PC-9 (cell line): ENCODE data around the gene NOP9. TPM values are rescaled to one million over a fixed set of nuclear protein-coding genes. Genes with fewer than 3 reads are reported as not detected.

Source experiments
- BruUV-seq: library from RNA; stranded (reverse); fragments of 400-500 nt; replicated peaks from 2 replicates; lab custom pipeline; 2021; lab: Mats Ljungman, UMichigan
- CTCF ChIA-PET: fragments of 300-600 bp; sonication (Branson Sonifier 250); formaldehyde crosslinking; loops from one replicate; lab custom pipeline; 2022; ENCODE audit warnings: antibody characterized with exemption; lab: Charles Lee
- POLR2A ChIA-PET: fragments of 300-600 bp; sonication (Branson Sonifier 250); formaldehyde crosslinking; loops from one replicate; lab custom pipeline; 2022; ENCODE audit warnings: antibody characterized with exemption; ENCODE audit not compliant: unreplicated experiment; lab: Charles Lee
- DNase-seq, 2 experiments: peaks; one replicate each; pipeline versions ENCODE4 v3.0.0 to v3.0.0-alpha.2; 2015 to 2022; ENCODE audit warnings: mixed read lengths in 1 of 2
- H2AFZ ChIP-seq: fragments of 200-600 bp; sonication (generic); 2 replicates; pipeline ENCODE4 v1.8.1; 2017; ENCODE audit warnings: antibody characterized with exemption
- H3F3A ChIP-seq: fragments of 200-600 bp; sonication (generic); 2 replicates; pipeline ENCODE4 v1.8.1; 2017; ENCODE audit warnings: antibody characterized with exemption, mild to moderate bottlenecking, low read depth; ENCODE audit not compliant: insufficient read depth
- H3K27ac ChIP-seq: fragments of 200-600 bp; sonication (generic); 2 replicates; pipeline ENCODE4 v1.6.1; 2016; ENCODE audit warnings: mixed run types
- H3K27me3 ChIP-seq: fragments of 200-600 bp; sonication (generic); 2 replicates; pipeline ENCODE4 v1.6.1; 2016; ENCODE audit warnings: low read depth, mixed run types; ENCODE audit not compliant: insufficient read depth
- H3K36me3 ChIP-seq: fragments of 200-600 bp; sonication (generic); 2 replicates; pipeline ENCODE4 v1.6.1; 2016; ENCODE audit warnings: low read depth, mixed run types
- H3K4me1 ChIP-seq: fragments of 200-600 bp; sonication (generic); replicated peaks from 2 replicates; pipeline ENCODE4 v1.6.1; 2016; ENCODE audit warnings: mixed run types; ENCODE audit not compliant: insufficient read depth
- H3K4me2 ChIP-seq: fragments of 200-600 bp; sonication (generic); 2 replicates; pipeline ENCODE4 v1.6.1; 2017; ENCODE audit warnings: mixed run types
- H3K4me3 ChIP-seq: fragments of 200-600 bp; sonication (generic); 2 replicates; pipeline ENCODE4 v1.6.1; 2016; ENCODE audit warnings: mixed run types
- H3K79me2 ChIP-seq: fragments of 200-600 bp; sonication (generic); 2 replicates; pipeline ENCODE4 v1.6.1; 2017; ENCODE audit warnings: low read depth, mixed run types
- H3K9me2 ChIP-seq: fragments of 200-600 bp; sonication (generic); 2 replicates; pipeline ENCODE4 v1.8.1; 2017; ENCODE audit warnings: mild to moderate bottlenecking; ENCODE audit not compliant: insufficient read depth
- H3K9me3 ChIP-seq: fragments of 200-600 bp; sonication (generic); 2 replicates; pipeline ENCODE4 v1.8.1; 2016; ENCODE audit warnings: low read depth; ENCODE audit not compliant: insufficient read depth
- H4K20me1 ChIP-seq: fragments of 200-600 bp; sonication (generic); 2 replicates; pipeline ENCODE4 v1.8.1; 2017; ENCODE audit not compliant: insufficient read depth
- CTCF ChIP-seq: fragments of 200-600 bp; sonication (generic); conservative IDR thresholded peaks from 2 replicates; pipeline ENCODE4 v1.6.1; 2017; ENCODE audit warnings: mixed run types, antibody characterized with exemption, mild to moderate bottlenecking, moderate library complexity
- EZH2 ChIP-seq: fragments of 200-600 bp; sonication (generic); IDR thresholded peaks from 2 replicates; pipeline ENCODE4 v1.8.0; 2017; ENCODE audit warnings: antibody characterized with exemption, low read depth
- intact Hi-C: fragments of 100-400 bp; cut with micrococcal nuclease; formaldehyde crosslinking; loops from one replicate; pipeline ENCODE4 v1.10.0; 2022; ENCODE audit not compliant: unreplicated experiment
- total RNA-seq: library from RNA; stranded (reverse); gene quantifications from 2 replicates; pipeline ENCODE4 v1.2.3, GENCODE V29; 2021

NOP9 gene
- total RNA-seq, 1 experiment from 2014 or later: 24.4 TPM

GRCh38 chr14:24342889-24343288 lies 43.2 kb downstream of the NOP9 start:
- intact Hi-C loops: no loop called here
- Histone ChIP-seq H4K20me1 (no peaks in the 10 kb centered on the region), H3K4me1 (no peaks in the 10 kb centered on the region), H3K4me2 (no peak overlapping the region), H3K9me3 (no peaks in the 10 kb centered on the region), H3F3A (no peaks in the 10 kb centered on the region), H2AFZ (no peak overlapping the region), H3K9me2 (no peaks in the 10 kb centered on the region), H3K27me3 (no peaks in the 10 kb centered on the region), H3K27ac (no peak overlapping the region), H3K79me2 (no peaks in the 10 kb centered on the region), H3K36me3 (no peaks in the 10 kb centered on the region), H3K4me3 (no peak overlapping the region)
- no peak for DNase-seq
- no TSS peak for BruUV-seq
- CTCF ChIA-PET: no interaction called here
- POLR2A ChIA-PET: no interaction called here
- TF ChIP-seq CTCF (no peak), EZH2 (no peak)

- Histone ChIP-seq H3K9me2 (no peaks in the 10 kb centered on the region), H3F3A (no peaks in the 10 kb centered on the region), H3K4me3 (no peak overlapping the region), H2AFZ (no peak overlapping the region), H3K79me2 (no peaks in the 10 kb centered on the region), H4K20me1 (no peaks in the 10 kb centered on the region), H3K4me1 (no peaks in the 10 kb centered on the region), H3K27me3 (no peaks in the 10 kb centered on the region), H3K4me2 (no peak overlapping the region), H3K9me3 (no peaks in the 10 kb centered on the region), H3K27ac (no peak overlapping the region), H3K36me3 (no peaks in the 10 kb centered on the region)
- ChIA-PET POLR2A (no interaction called here), CTCF (no interaction called here)
- no peak for DNase-seq
- no TSS peak for BruUV-seq
- intact Hi-C loops: no loop called here
- no peak for TF ChIP-seq CTCF
- TF ChIP-seq EZH2: no peak
These were observed 44.4 kb downstream of the NOP9 start for GRCh38 chr14:24343795-24344660.

GRCh38 chr14:24347134-24347533 lies 47.5 kb downstream of the NOP9 start:
- BruUV-seq: no TSS peak
- intact Hi-C loops: no loop called here
- no peaks in the 10 kb centered on the region for H3K36me3 ChIP-seq
- H3K27me3 ChIP-seq: no peaks in the 10 kb centered on the region
- H3K9me3 ChIP-seq: no peaks in the 10 kb centered on the region
- H2AFZ ChIP-seq: no peak overlapping the region
- ChIA-PET POLR2A (interaction anchor here (0.6 kb wide), 1 partner anchor 33 kb away, joined by 3 read pairs; no protein-coding TSS in a partner anchor), CTCF (interaction anchor here (1.1 kb wide), 1 partner anchor 84 kb away, joined by 5 read pairs; no protein-coding TSS in a partner anchor)
- no peak overlapping the region for H3K4me2 ChIP-seq
- no peaks in the 10 kb centered on the region for H3K9me2 ChIP-seq
- no peak overlapping the region for H3K27ac ChIP-seq
- no peaks in the 10 kb centered on the region for H4K20me1 ChIP-seq
- no peaks in the 10 kb centered on the region for H3K4me1 ChIP-seq
- DNase-seq: no peak
- H3K4me3 ChIP-seq: no peak overlapping the region
- no peaks in the 10 kb centered on the region for H3F3A ChIP-seq
- no peak for TF ChIP-seq EZH2
- TF ChIP-seq CTCF: no peak
- no peaks in the 10 kb centered on the region for H3K79me2 ChIP-seq
